MG63 (cell line): ENCODE measurements around the gene ASB18. TPM values are rescaled to one million over a fixed set of nuclear protein-coding genes. Genes with fewer than 3 reads are reported as not detected.

Experiments used
- DNase-seq: peaks from one replicate; pipeline ENCODE4 v3.0.0-alpha.2; 2020
- H3K27me3 ChIP-seq: fragments of 250-450 bp; sonication (Bioruptor Pico); 2 replicates; pipeline ENCODE4 v1.5.1; 2020; ENCODE audit warnings: mild to moderate bottlenecking, moderate library complexity
- H3K36me3 ChIP-seq: fragments of 250-450 bp; sonication (Bioruptor Pico); 2 replicates; pipeline ENCODE4 v1.5.1; 2020; ENCODE audit warnings: mild to moderate bottlenecking, moderate library complexity
- H3K4me3 ChIP-seq: fragments of 250-450 bp; sonication (Bioruptor Pico); 2 replicates; pipeline ENCODE4 v1.5.1; 2020; ENCODE audit warnings: mild to moderate bottlenecking, moderate library complexity
- H3K9me3 ChIP-seq: fragments of 250-450 bp; sonication (Bioruptor Pico); 2 replicates; pipeline ENCODE4 v1.5.1; 2020; ENCODE audit warnings: mild to moderate bottlenecking, moderate library complexity
- total RNA-seq: library from RNA; depleted of rRNA; stranded (reverse); fragments of >200 nt; shearing (Covaris generic); gene quantifications from 2 replicates; pipeline ENCODE4 v1.2.3, GENCODE V29; 2014; ENCODE audit warnings: low replicate concordance

The ASB18 gene
- total RNA-seq, 1 experiment from 2014 or later = not detected

- peaks cover 21% of the 10 kb centered on the region for H3K27me3 ChIP-seq
- no peak for DNase-seq
- H3K4me3 ChIP-seq = no peak overlapping the region
- peaks cover 6% of the 10 kb centered on the region; the same call in 1 of the 2 replicates for H3K9me3 ChIP-seq
- H3K36me3 ChIP-seq = no peaks in the 10 kb centered on the region
Observed at GRCh38 chr2:236237468-236238190, 26.6 kb downstream of the ASB18 start.

- DNase-seq = no peak
- Histone ChIP-seq H3K27me3 (peaks cover 21% of the 10 kb centered on the region), H3K36me3 (no peaks in the 10 kb centered on the region), H3K4me3 (no peak overlapping the region), H3K9me3 (peaks cover 6% of the 10 kb centered on the region; the same call in 1 of the 2 replicates)
Observed at GRCh38 chr2:236236559-236237452, 27.4 kb downstream of the ASB18 start.

GRCh38 chr2:236229186-236229585 lies 35.0 kb downstream of the ASB18 start:
- no peak for DNase-seq
- Histone ChIP-seq H3K36me3 (no peaks in the 10 kb centered on the region), H3K27me3 (no peaks in the 10 kb centered on the region), H3K4me3 (no peak overlapping the region), H3K9me3 (peaks cover 10% of the 10 kb centered on the region)

GRCh38 chr2:236223675-236224074 lies 40.5 kb downstream of the ASB18 start:
- Histone ChIP-seq H3K4me3 (no peak overlapping the region), H3K9me3 (no peaks in the 10 kb centered on the region), H3K36me3 (no peaks in the 10 kb centered on the region), H3K27me3 (no peaks in the 10 kb centered on the region)
- DNase-seq = no peak

GRCh38 chr2:236221798-236222197 lies 42.4 kb downstream of the ASB18 start:
- no peaks in the 10 kb centered on the region for H3K27me3 ChIP-seq
- DNase-seq = no peak
- no peaks in the 10 kb centered on the region for H3K9me3 ChIP-seq
- H3K4me3 ChIP-seq = no peak overlapping the region
- no peaks in the 10 kb centered on the region for H3K36me3 ChIP-seq

GRCh38 chr2:236219411-236219810 lies 44.8 kb downstream of the ASB18 start:
- Histone ChIP-seq H3K4me3 (no peak overlapping the region), H3K36me3 (no peaks in the 10 kb centered on the region), H3K27me3 (no peaks in the 10 kb centered on the region), H3K9me3 (no peaks in the 10 kb centered on the region)
- no peak for DNase-seq

GRCh38 chr2:236217926-236218325 lies 46.3 kb downstream of the ASB18 start:
- Histone ChIP-seq H3K4me3 (no peak overlapping the region), H3K27me3 (no peaks in the 10 kb centered on the region), H3K36me3 (no peaks in the 10 kb centered on the region), H3K9me3 (no peaks in the 10 kb centered on the region)
- DNase-seq = no peak

GRCh38 chr2:236216711-236217110 lies 47.5 kb downstream of the ASB18 start:
- Histone ChIP-seq H3K4me3 (no peak overlapping the region), H3K36me3 (no peaks in the 10 kb centered on the region), H3K27me3 (no peaks in the 10 kb centered on the region), H3K9me3 (no peaks in the 10 kb centered on the region)
- no peak for DNase-seq

GRCh38 chr2:236215761-236216333 lies 48.4 kb downstream of the ASB18 start:
- H3K9me3 ChIP-seq = no peaks in the 10 kb centered on the region
- DNase-seq = no peak
- H3K27me3 ChIP-seq = no peaks in the 10 kb centered on the region
- H3K4me3 ChIP-seq = no peak overlapping the region
- H3K36me3 ChIP-seq = no peaks in the 10 kb centered on the region

- H3K27me3 ChIP-seq = no peaks in the 10 kb centered on the region
Observed at GRCh38 chr2:236215196-236215595, 49.0 kb downstream of the ASB18 start.

GRCh38 chr2:236214376-236214995 lies 49.7 kb downstream of the ASB18 start:
- H3K27me3 ChIP-seq = no peaks in the 10 kb centered on the region
- H3K36me3 ChIP-seq = no peaks in the 10 kb centered on the region
- DNase-seq = no peak
- no peak overlapping the region for H3K4me3 ChIP-seq
- no peaks in the 10 kb centered on the region for H3K9me3 ChIP-seq

More at GRCh38 chr2:236215196-236215595, 49.0 kb downstream of the ASB18 start:
- no peak overlapping the region for H3K4me3 ChIP-seq
- DNase-seq = no peak
- no peaks in the 10 kb centered on the region for H3K9me3 ChIP-seq
- no peaks in the 10 kb centered on the region for H3K36me3 ChIP-seq

- H3K27me3 ChIP-seq = no peaks in the 10 kb centered on the region
- no peaks in the 10 kb centered on the region for H3K36me3 ChIP-seq
- DNase-seq = no peak
- no peak overlapping the region for H3K4me3 ChIP-seq
- H3K9me3 ChIP-seq = no peaks in the 10 kb centered on the region
Observed at GRCh38 chr2:236211296-236211695, 52.9 kb downstream of the ASB18 start.

- Histone ChIP-seq H3K4me3 (no peak overlapping the region), H3K36me3 (no peaks in the 10 kb centered on the region), H3K9me3 (no peaks in the 10 kb centered on the region; the same call in 1 of the 2 replicates), H3K27me3 (no peaks in the 10 kb centered on the region)
- no peak for DNase-seq
Observed at GRCh38 chr2:236210536-236210935, 53.7 kb downstream of the ASB18 start.

- H3K36me3 ChIP-seq = no peaks in the 10 kb centered on the region
- H3K4me3 ChIP-seq = no peak overlapping the region
- no peak for DNase-seq
- no peaks in the 10 kb centered on the region for H3K27me3 ChIP-seq
- H3K9me3 ChIP-seq = no peaks in the 10 kb centered on the region; the same call in 1 of the 2 replicates
Observed at GRCh38 chr2:236209996-236210395, 54.2 kb downstream of the ASB18 start.

- Histone ChIP-seq H3K4me3 (no peak overlapping the region), H3K36me3 (no peaks in the 10 kb centered on the region), H3K27me3 (no peaks in the 10 kb centered on the region), H3K9me3 (no peaks in the 10 kb centered on the region; the same call in 1 of the 2 replicates)
- DNase-seq = no peak
Observed at GRCh38 chr2:236209535-236209934, 54.7 kb downstream of the ASB18 start.

GRCh38 chr2:236208019-236208926 lies 55.9 kb downstream of the ASB18 start:
- H3K36me3 ChIP-seq = no peaks in the 10 kb centered on the region
- H3K27me3 ChIP-seq = no peaks in the 10 kb centered on the region
- no peak for DNase-seq
- H3K4me3 ChIP-seq = no peak overlapping the region
- H3K9me3 ChIP-seq = no peaks in the 10 kb centered on the region; the same call in 1 of the 2 replicates
